Measurements from ENCODE around the gene ZNF879. TPM values are rescaled to one million over a fixed set of nuclear protein-coding genes. Genes with fewer than 3 reads are reported as not detected.

ZNF879 gene
- total and polyA plus RNA-seq, 2 experiments from 2014 or later = 5.4 to 9.4 TPM

GRCh38 chr5:178996156-178996555 lies 27.4 kb upstream of the ZNF879 start:
- Histone ChIP-seq H3K36me3 (no peaks in the 10 kb centered on the region), H3K27ac (no peak overlapping the region), H3K4me1 (ENCODE audit: low read depth) (no peaks in the 10 kb centered on the region), H3K9me3 (ENCODE audit: low read depth) (no peaks in the 10 kb centered on the region), H3K27me3 (peaks cover 52% of the 10 kb centered on the region), H3K4me3 (no peak overlapping the region)
- no peak for TF ChIP-seq CTCF (IDR thresholded peaks at IDR 0.05; ENCODE audit: low read depth, low read length)
- DNase-seq (ENCODE audit: low read depth in 1 of 2, low spot score in 1 of 2) = no peak

- H3K27me3 ChIP-seq = peaks cover 52% of the 10 kb centered on the region
Observed at GRCh38 chr5:178997191-178997590, 26.4 kb upstream of the ZNF879 start.

GRCh38 chr5:178998441-178998840 lies 25.2 kb upstream of the ZNF879 start:
- Histone ChIP-seq H3K4me3 (no peak overlapping the region), H3K9me3 (ENCODE audit: low read depth) (no peaks in the 10 kb centered on the region), H3K27me3 (peaks cover 39% of the 10 kb centered on the region), H3K4me1 (ENCODE audit: low read depth) (no peaks in the 10 kb centered on the region), H3K36me3 (no peaks in the 10 kb centered on the region), H3K27ac (no peak overlapping the region)
- TF ChIP-seq CTCF (IDR thresholded peaks at IDR 0.05; ENCODE audit: low read depth, low read length) = no peak
- DNase-seq (ENCODE audit: low read depth in 1 of 2, low spot score in 1 of 2) = no peak

More at GRCh38 chr5:178997191-178997590, 26.4 kb upstream of the ZNF879 start:
- no peak overlapping the region for H3K4me3 ChIP-seq
- no peaks in the 10 kb centered on the region for H3K36me3 ChIP-seq
- H3K27ac ChIP-seq = no peak overlapping the region
- H3K9me3 ChIP-seq (ENCODE audit: low read depth) = no peaks in the 10 kb centered on the region
- DNase-seq (ENCODE audit: low read depth in 1 of 2, low spot score in 1 of 2) = no peak
- no peak for TF ChIP-seq CTCF (IDR thresholded peaks at IDR 0.05; ENCODE audit: low read depth, low read length)
- H3K4me1 ChIP-seq (ENCODE audit: low read depth) = no peaks in the 10 kb centered on the region

- no peak for TF ChIP-seq CTCF (IDR thresholded peaks at IDR 0.05; ENCODE audit: low read depth, low read length)
- Histone ChIP-seq H3K36me3 (no peaks in the 10 kb centered on the region), H3K4me1 (ENCODE audit: low read depth) (no peaks in the 10 kb centered on the region), H3K27ac (no peak overlapping the region), H3K9me3 (ENCODE audit: low read depth) (no peaks in the 10 kb centered on the region), H3K4me3 (no peak overlapping the region), H3K27me3 (no peaks in the 10 kb centered on the region)
- DNase-seq (ENCODE audit: low read depth in 1 of 2, low spot score in 1 of 2) = no peak
Observed at GRCh38 chr5:179006564-179006963, 17.0 kb upstream of the ZNF879 start.

- no peaks in the 10 kb centered on the region for H3K4me1 ChIP-seq (ENCODE audit: low read depth)
- H3K27me3 ChIP-seq = no peaks in the 10 kb centered on the region
- no peaks in the 10 kb centered on the region for H3K36me3 ChIP-seq
- H3K4me3 ChIP-seq = no peak overlapping the region
- H3K9me3 ChIP-seq (ENCODE audit: low read depth) = no peaks in the 10 kb centered on the region
- TF ChIP-seq CTCF (IDR thresholded peaks at IDR 0.05; ENCODE audit: low read depth, low read length) = peak; percentile 17
- no peak overlapping the region for H3K27ac ChIP-seq
- DNase-seq (ENCODE audit: low read depth in 1 of 2, low spot score in 1 of 2) = no peak
Observed at GRCh38 chr5:179008667-179009066, 14.9 kb upstream of the ZNF879 start.

Data from cardiac muscle cell (in vitro differentiated cells and primary cell).